Esophagus squamous epithelium (tissue), 4 donors: Measurements from ENCODE around the gene SLC26A4.

Experiments used
- POLR2A ChIP-seq, 4 donors: fragments of 450-650 bp; IDR thresholded peaks; one replicate each; pipeline ENCODE4 v1.6.1; 2017; ENCODE audit warnings: antibody characterized with exemption in 4 of 4, mild to moderate bottlenecking in 4 of 4, moderate library complexity in 3 of 4
- TF ChIP-seq, protein P1 (sequence below), 6 experiments: fragments of 450-650 bp in 4 of 6; fragments of 200-600 bp in 2 of 6; sonication (generic) in 2 of 6; IDR thresholded peaks; one replicate each; pipeline ENCODE4 v1.5.1; 2016 to 2019; ENCODE audit warnings: antibody characterized with exemption in 6 of 6, mild to moderate bottlenecking in 4 of 6, moderate library complexity in 4 of 6

DNA sequence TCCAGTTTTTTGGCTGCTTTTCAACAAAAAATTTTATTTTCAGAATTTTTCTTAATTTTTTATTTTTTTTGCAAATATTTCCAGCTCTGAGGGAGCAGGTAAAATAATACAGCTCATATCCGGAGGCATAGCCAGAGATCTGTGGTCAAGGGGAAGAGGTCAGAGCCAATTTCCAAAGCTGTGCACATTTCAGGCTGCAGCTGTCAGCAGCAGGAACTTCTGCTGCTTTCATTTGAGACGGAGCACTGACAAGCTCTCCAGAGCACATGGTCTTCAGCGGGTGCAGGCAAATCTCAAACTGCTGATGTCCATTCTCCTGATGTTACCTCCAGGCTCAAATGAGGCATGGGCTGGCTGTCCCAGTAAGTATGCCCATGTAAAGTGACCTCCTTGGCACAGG, 31.1 kb downstream of the SLC26A4 start:
- no peak for TF ChIP-seq POLR2A (IDR thresholded peaks at IDR 0.05)
- TF ChIP-seq, protein P1, sequence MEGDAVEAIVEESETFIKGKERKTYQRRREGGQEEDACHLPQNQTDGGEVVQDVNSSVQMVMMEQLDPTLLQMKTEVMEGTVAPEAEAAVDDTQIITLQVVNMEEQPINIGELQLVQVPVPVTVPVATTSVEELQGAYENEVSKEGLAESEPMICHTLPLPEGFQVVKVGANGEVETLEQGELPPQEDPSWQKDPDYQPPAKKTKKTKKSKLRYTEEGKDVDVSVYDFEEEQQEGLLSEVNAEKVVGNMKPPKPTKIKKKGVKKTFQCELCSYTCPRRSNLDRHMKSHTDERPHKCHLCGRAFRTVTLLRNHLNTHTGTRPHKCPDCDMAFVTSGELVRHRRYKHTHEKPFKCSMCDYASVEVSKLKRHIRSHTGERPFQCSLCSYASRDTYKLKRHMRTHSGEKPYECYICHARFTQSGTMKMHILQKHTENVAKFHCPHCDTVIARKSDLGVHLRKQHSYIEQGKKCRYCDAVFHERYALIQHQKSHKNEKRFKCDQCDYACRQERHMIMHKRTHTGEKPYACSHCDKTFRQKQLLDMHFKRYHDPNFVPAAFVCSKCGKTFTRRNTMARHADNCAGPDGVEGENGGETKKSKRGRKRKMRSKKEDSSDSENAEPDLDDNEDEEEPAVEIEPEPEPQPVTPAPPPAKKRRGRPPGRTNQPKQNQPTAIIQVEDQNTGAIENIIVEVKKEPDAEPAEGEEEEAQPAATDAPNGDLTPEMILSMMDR (IDR thresholded peaks at IDR 0.05), result no peak
